Measurements from ENCODE around the gene TTC17. TPM values are rescaled to one million over a fixed set of nuclear protein-coding genes. Genes with fewer than 3 reads are reported as not detected.

Gene TTC17
- total RNA-seq, 2 experiments from 2014 or later, result 71.3 to 84.2 TPM

- DNase-seq (ENCODE audit: low spot score), result no peak
- no peaks in the 10 kb centered on the region for H3K79me2 ChIP-seq (ENCODE audit: insufficient read depth, low read depth, low read length)
- POLR2A ChIA-PET, result no interaction called here
- H3K9me2 ChIP-seq (ENCODE audit: insufficient read depth, low read length), result no peaks in the 10 kb centered on the region
- H3K4me3 ChIP-seq (ENCODE audit: low read depth, low read length, poor library complexity, severe bottlenecking), result no peak overlapping the region
- no peak overlapping the region for H3K4me2 ChIP-seq (ENCODE audit: low read length)
- H3K27ac ChIP-seq (ENCODE audit: low read depth, low read length, poor library complexity, severe bottlenecking), result no peak overlapping the region
- no peaks in the 10 kb centered on the region for H3K9me3 ChIP-seq (ENCODE audit: low read length)
- no peaks in the 10 kb centered on the region for H3K4me1 ChIP-seq (ENCODE audit: insufficient read depth, low read length, poor library complexity, severe bottlenecking)
- intact Hi-C loops (cut with micrococcal nuclease; ENCODE audit: unreplicated experiment), result no loop called here
- CTCF ChIA-PET (ENCODE audit: unreplicated experiment), result no interaction called here
- BruUV-seq (replicated peaks), result no TSS peak
- no peak for TF ChIP-seq EZH2phosphoT487 (IDR thresholded peaks at IDR 0.05; ENCODE audit: borderline replicate concordance, low read depth, low read length)
- TF ChIP-seq CTCF (conservative IDR thresholded peaks at IDR 0.05; ENCODE audit: low read length), result no peak
- H2AFZ ChIP-seq (ENCODE audit: low read length), result no peak overlapping the region
- no peaks in the 10 kb centered on the region for H3K36me3 ChIP-seq (ENCODE audit: insufficient read depth, low read length)
- no peaks in the 10 kb centered on the region for H4K20me1 ChIP-seq (ENCODE audit: insufficient read depth, low read length)
Measured at GRCh38 chr11:43532041-43532440, 173.3 kb downstream of the TTC17 start.

GRCh38 chr11:43537833-43538615 is 179.3 kb downstream of the TTC17 start:
- no TSS peak for BruUV-seq (replicated peaks)
- H3K4me2 ChIP-seq (ENCODE audit: low read length), result no peak overlapping the region
- intact Hi-C loops (cut with micrococcal nuclease; ENCODE audit: unreplicated experiment), result no loop called here
- no peaks in the 10 kb centered on the region for H3K4me1 ChIP-seq (ENCODE audit: insufficient read depth, low read length, poor library complexity, severe bottlenecking)
- H3K4me3 ChIP-seq (ENCODE audit: low read depth, low read length, poor library complexity, severe bottlenecking), result no peak overlapping the region
- no peaks in the 10 kb centered on the region for H3K9me2 ChIP-seq (ENCODE audit: insufficient read depth, low read length)
- H4K20me1 ChIP-seq (ENCODE audit: insufficient read depth, low read length), result no peaks in the 10 kb centered on the region
- ChIA-PET POLR2A (interaction anchor here (1.6 kb wide), 1 partner anchor 12 kb away, joined by 5 read pairs; no protein-coding TSS in a partner anchor), CTCF (ENCODE audit: unreplicated experiment) (no interaction called here)
- no peaks in the 10 kb centered on the region for H3K79me2 ChIP-seq (ENCODE audit: insufficient read depth, low read depth, low read length)
- no peak overlapping the region for H2AFZ ChIP-seq (ENCODE audit: low read length)
- H3K9me3 ChIP-seq (ENCODE audit: low read length), result no peaks in the 10 kb centered on the region
- H3K36me3 ChIP-seq (ENCODE audit: insufficient read depth, low read length), result no peaks in the 10 kb centered on the region
- TF ChIP-seq CTCF (conservative IDR thresholded peaks at IDR 0.05; ENCODE audit: low read length) (no peak), EZH2phosphoT487 (IDR thresholded peaks at IDR 0.05; ENCODE audit: borderline replicate concordance, low read depth, low read length) (no peak)
- H3K27ac ChIP-seq (ENCODE audit: low read depth, low read length, poor library complexity, severe bottlenecking), result no peak overlapping the region
- no peak for DNase-seq (ENCODE audit: low spot score)

- no TSS peak for BruUV-seq (replicated peaks)
Measured at GRCh38 chr11:43541993-43542392, 183.3 kb downstream of the TTC17 start.

More at GRCh38 chr11:43541993-43542392, 183.3 kb downstream of the TTC17 start:
- ChIA-PET POLR2A (no interaction called here), CTCF (ENCODE audit: unreplicated experiment) (no interaction called here)
- H4K20me1 ChIP-seq (ENCODE audit: insufficient read depth, low read length), result no peaks in the 10 kb centered on the region
- TF ChIP-seq EZH2phosphoT487 (IDR thresholded peaks at IDR 0.05; ENCODE audit: borderline replicate concordance, low read depth, low read length) (no peak), CTCF (conservative IDR thresholded peaks at IDR 0.05; ENCODE audit: low read length) (no peak)
- H2AFZ ChIP-seq (ENCODE audit: low read length), result no peak overlapping the region
- intact Hi-C loops (cut with micrococcal nuclease; ENCODE audit: unreplicated experiment), result no loop called here
- DNase-seq (ENCODE audit: low spot score), result no peak
- H3K79me2 ChIP-seq (ENCODE audit: insufficient read depth, low read depth, low read length), result no peaks in the 10 kb centered on the region
- H3K4me3 ChIP-seq (ENCODE audit: low read depth, low read length, poor library complexity, severe bottlenecking), result no peak overlapping the region
- H3K36me3 ChIP-seq (ENCODE audit: insufficient read depth, low read length), result no peaks in the 10 kb centered on the region
- no peaks in the 10 kb centered on the region for H3K4me1 ChIP-seq (ENCODE audit: insufficient read depth, low read length, poor library complexity, severe bottlenecking)
- H3K4me2 ChIP-seq (ENCODE audit: low read length), result no peak overlapping the region
- no peaks in the 10 kb centered on the region for H3K9me3 ChIP-seq (ENCODE audit: low read length)
- H3K9me2 ChIP-seq (ENCODE audit: insufficient read depth, low read length), result no peaks in the 10 kb centered on the region
- no peak overlapping the region for H3K27ac ChIP-seq (ENCODE audit: low read depth, low read length, poor library complexity, severe bottlenecking)

Measured in OCI-LY7 (cell line).